Measurements from ENCODE around the gene CEP43.
"Not testable (repeated sequence)": the region's sequence is repeated elsewhere in the genome, so short reads cannot be mapped to it uniquely, and the experiment has no call there.

GRCh38 chr6:166950892-166951669 is 48.1 kb upstream of the CEP43 start:
- TF ChIP-seq POLR2A (IDR thresholded peaks at IDR 0.05), result not testable (repeated sequence)
- TF ChIP-seq CTCF (IDR thresholded peaks at IDR 0.05 in 4 of 5, conservative IDR thresholded peaks at IDR 0.05 in 1 of 5), result peak; percentile 35 to 61 (median 52)
